HG02981 (cell line): ENCODE results near the gene GP1BB.

Experiments used
- ATAC-seq: cut with Tn5 transposase; IDR thresholded peaks from one replicate; pipeline ENCODE4 v1.9.1; 2021; ENCODE audit warnings: mild to moderate bottlenecking, moderate library complexity; ENCODE audit not compliant: unreplicated experiment

Gene GP1BB

DNA sequence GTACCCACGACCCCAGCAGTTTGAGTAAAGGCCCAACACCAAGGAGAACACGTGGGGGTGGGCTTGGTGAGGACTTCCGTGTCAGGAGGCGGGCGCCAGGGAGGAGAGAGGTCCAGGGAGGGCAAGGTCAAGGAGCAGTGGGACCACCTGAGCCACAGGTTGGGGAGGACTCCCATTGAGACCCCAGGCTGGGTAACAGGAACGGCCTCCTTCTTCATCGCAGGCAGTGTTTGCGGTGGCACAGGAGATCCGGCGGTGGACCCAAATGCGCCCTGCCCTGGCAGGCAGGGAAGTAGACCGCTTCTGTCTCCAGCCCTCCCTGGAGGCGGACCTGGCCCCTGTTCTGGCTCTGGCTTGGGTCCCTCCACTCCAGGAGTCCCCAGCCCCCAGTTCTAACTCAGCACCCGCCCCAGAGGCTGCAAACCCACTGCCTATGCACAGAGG, 31.4 kb downstream of the GP1BB start:
- no peak for ATAC-seq

DNA sequence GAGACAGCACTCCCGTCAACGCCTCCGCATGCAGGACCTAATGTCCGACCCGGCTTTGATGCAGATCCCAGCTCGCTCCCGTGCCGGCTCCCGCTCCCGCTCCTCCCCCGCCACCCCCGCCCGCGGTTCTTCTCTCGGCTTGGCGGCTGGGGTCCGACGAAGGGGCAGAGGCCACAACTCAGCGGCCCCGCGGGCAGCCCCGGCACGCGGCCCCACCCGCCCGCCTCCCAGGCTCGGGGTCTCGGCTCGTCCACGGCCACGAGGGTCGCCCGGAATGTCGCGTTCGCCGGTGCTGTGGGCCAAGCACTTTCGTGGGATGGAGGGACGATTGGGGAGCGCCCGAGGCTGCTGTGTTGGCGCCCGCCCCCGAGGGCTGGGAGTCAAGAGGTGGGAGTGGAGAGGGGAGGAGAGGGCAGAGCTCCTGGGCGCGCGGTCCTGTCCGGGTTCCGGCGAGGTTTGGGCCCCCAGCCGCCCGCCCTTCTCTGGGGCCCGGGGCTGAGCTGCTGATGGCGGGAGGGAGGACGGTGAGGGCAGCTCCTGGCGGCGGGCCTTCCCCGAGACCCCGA, 31.9 kb downstream of the GP1BB start:
- ATAC-seq = no peak

DNA sequence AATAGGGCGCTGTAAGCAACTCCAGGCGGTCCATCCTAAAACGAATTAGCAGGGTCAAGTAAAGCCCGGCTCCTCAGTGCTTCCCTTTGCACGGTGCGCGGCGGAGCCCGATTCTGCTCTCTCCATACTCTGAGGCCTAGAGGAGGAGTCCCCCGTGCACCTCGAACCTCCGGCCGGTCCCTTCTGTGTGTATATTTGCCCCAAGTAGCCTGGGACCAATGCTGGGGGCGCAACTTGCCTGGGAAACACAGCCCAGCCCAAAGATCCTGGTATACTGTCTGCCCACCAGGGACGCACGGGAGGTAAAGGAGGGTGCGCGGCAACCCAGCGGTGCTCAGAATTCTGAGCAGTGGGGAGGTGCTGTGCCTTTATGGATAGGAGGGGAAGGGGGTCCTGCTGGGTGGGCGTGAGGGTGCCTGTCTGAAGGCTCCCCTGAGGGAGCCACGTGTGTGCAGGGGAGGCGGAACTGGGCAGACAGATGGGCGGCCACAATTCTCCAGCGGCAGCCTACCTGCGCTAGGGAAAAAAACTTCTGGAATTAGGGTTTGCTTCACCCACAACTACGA, 32.5 kb downstream of the GP1BB start:
- ATAC-seq = no peak

DNA sequence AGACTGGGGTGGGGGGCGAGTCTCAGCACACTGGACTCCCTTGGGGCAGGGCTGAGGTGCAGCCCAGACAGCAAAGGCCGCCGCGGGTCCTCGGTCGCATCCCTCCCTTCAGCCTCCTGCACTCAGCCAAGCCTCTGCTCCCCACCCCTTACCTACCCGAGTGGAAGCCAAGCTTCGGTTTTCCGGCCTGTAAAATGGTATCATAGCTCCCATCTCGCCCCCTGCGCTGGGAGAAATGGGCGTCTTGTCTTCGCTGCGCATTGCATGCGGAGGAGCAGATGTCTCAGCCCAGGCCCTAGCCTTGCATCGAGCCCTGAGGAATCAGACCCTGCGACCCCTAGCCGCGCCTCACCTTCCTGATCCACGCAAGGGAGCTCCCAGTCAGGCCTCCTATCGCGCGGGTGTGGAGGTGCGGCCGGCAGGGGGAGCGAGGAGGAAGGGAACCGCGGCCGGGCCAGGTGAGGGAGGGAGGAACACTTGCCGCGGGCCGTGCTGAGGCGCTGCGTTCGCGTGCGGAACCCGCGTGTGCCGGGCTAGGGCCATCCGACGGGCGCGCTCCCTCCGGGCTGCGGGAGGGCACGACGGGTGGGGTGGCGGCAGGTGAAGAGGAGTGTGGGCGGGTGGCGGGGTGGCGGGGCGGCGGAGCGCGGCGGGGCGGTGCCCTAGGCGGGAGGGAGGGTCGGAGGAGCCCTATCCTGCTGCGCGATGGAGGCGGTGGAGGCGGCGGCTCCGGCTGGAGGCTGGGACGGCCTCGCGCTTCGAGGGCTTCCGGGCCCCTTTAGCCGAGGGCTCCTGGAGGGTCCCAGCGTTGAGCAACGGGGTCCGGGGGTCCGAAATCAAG, 33.2 kb downstream of the GP1BB start:
- ATAC-seq = no peak

DNA sequence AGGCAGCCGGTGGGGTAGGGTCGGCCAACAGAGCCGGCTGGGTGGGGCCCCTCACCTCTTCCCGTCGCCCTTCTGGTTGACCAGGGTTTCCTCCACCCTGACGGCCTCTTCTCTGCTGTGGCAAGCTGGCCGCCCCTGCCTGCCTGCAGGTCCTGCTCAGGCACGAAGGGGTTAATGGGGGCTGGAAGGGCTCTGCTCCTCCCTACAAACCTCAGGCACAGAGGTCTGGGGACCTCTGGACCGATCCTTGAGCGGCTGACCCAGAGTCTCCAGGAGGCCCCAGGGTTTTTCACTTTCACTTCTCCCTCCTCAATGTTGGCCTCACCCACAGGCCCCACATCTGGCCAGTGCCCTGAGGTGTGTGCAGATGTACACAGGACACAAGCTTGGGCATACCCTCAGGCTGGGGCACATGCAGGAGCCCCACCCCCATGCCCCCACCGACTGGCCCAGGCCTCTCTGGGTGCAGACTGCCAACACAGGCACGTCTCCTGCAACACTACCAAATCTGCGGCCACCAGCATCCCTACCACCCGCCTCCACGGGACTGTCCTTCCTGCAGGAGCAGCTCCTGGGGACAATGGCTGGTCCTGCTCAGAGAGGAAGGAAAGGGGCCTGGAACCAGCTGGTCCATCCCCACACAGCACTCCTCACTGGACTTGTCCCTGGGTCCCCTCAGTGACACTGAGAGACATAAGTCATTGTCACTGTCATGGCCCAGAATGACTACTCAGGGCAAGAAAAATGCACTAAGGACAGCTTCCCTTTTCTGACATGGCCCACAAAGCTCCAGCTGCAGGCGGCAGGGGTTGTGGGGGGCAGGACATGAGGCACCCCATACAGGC, 34.0 kb downstream of the GP1BB start:
- no peak for ATAC-seq

DNA sequence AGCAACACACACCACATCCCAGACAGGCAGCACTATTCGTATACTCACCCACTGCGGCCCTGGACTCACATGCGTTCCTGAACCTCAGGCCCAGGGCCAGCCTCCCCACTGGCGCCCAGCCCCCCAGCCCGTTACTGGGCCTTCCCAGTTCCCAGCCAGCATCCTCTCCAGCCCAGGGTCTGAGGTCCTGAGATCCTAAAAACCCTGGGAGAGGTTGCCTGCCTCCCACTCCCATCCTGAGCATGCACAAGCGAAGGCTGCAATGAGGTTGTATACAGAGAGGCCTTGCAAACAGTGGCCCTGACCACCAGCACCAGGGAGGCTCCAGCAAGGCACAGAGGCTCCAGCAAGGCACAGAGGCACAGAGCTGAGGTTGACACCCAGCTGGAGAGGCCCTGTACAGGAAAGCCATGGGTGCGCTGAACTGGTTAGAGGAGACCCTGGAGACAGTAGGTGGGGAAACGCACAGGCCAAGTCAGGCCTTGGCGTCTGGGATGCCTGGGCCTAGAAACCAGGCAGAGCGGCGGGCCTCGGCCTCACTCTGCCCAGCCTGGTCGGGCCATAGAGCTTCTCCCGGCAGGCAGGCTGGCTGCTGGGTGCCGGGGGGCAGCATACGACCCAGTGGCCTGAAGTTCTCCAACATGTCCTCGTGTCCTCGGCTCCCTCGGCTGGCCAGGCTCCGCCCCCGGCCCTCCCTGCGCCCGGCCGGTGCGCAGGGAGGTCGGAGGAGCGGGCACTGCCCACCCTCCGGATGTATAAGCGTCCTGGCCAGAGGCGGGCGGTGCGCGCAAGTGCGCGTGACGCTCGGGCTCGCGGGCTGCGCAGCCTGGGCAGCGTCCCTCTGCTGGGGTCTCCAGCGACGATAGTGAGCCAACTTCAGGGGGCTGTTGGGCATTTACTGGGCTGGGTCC, 34.9 kb downstream of the GP1BB start:
- ATAC-seq = no peak

DNA sequence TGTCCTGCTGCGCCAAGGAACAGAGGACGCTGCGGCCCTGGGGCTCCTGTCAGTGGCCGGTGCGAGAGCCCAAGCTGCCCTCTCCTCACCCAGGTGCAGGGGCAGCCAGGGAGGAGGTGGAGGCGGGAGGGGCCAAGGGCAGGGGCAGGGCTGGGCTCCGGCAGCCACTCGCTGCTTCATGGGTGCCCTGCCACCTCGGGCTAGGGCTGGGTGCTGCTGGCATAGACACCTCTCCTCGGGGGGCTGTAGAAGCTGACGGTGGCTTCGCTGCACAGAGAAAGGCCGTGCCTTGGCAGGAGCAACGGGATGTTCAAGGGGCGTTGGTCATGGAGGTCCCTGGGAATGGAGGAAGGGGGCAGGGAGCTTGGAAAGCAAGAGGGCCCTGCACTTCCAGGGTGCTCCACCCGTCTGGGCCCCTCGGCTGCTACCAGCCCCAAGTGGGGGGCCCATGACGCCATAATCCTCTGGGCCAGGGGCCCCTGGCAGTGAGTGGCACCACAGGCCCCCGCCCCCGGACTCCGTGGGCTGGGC, 35.6 kb downstream of the GP1BB start:
- ATAC-seq = no peak

DNA sequence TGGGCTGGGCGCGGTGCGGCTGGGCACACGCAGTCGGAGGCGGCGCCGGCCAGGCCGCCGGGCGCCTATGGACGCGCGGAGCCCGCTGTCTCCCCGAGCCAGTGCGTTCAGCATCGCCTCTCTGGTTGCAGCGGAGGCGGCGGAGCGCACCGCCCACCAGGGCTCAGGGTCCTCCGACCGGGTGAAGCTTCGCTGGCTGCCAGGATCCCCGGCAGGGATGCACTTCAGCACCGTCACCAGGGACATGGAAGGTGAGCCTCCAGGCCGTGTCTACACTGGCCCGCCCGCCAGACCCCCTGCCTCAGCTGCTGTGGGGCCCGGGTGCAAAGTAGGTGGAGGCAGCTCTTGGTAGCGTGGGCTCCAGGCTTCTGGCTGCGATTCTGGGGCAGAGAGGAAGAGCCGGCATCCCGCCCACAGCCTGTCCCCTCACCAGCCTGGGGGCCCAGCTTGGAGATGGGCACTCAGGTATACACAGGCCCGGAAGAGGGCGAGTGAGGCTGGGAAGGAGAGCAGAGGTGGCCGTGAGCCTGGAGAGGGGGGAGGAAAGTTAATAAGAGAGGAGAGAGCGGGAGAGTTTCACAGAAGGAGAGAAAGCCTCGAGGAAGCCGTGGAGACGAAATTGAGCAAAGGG, 36.2 kb downstream of the GP1BB start:
- no peak for ATAC-seq

DNA sequence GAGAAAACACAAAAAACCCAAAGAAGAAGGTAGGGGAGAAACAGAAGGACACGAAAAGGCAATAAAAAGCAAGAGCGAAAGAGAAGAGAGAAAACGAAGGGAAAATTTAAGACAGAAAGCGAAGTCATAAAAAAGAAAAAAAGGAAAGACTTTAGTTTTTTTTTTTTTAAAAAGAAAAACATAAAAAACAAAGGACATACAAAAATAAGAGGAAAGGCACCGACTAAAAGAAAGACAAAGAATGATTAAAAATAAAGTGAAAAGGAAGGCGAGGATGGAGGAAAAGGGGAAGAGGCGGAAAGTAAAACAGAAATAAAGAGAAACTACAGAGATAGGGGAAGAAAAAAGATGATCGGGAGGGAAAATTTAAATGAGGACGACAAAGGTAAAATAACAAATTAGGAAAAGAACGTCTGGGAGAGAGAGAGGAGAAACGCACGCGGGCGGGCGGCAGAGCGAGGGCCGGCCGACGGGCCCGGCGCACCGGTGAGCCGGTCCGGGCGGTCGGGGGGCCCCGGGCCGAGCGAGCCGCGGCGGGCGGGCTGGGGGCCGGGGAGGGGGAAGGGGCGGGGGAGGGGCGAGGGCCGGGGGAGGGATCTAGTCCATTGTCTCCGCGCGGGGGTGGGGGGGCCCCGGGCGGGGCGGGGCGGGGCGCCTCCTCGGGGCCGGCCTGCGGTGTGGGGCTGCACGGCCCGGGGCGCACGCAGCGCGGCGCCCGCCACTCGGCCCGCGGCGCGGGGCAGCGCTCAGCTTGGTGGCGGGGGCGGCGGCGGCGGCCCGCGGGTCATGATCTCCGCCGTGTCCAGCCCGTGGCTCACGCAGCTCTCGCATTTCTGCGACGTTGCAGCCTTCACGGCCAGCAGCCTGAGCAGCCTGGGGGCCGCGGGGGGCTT, 37.0 kb downstream of the GP1BB start, which contains the start of gene TBX1:
Gene TBX1, plus strand, starts transcription at position 721 of the 893 bp plus-strand sequence. Its CDS starts 66 bp downstream, at position 787.
- ATAC-seq = no peak

DNA sequence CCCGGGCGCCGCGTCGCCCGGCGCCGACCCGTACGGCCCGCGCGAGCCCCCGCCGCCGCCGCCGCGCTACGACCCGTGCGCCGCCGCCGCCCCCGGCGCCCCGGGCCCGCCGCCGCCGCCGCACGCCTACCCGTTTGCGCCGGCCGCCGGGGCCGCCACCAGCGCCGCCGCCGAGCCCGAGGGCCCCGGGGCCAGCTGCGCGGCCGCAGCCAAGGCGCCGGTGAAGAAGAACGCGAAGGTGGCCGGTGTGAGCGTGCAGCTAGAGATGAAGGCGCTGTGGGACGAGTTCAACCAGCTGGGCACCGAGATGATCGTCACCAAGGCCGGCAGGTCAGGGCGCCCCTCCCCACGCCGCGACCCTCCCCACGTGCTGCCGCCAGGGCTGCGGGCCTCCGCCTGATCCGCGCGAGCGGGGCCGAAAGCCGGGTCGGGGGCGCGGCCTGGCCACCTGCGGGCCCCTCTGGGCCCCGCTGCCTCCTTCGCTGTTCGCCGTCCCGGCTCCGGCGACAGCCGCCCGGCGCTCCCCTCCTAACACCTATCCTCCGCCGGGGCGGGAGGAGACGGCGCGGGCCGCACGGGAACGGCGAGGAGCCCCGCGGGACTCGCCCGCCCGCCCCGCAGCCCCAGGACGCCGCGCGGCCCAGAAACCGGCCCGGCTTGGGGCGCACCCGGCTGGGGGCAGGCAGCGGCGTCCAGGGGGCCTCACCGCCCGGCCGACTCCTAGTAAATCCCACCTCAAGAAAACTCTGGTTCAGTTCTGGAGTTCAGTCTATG, 37.8 kb downstream of the GP1BB start:
- ATAC-seq = no peak

DNA sequence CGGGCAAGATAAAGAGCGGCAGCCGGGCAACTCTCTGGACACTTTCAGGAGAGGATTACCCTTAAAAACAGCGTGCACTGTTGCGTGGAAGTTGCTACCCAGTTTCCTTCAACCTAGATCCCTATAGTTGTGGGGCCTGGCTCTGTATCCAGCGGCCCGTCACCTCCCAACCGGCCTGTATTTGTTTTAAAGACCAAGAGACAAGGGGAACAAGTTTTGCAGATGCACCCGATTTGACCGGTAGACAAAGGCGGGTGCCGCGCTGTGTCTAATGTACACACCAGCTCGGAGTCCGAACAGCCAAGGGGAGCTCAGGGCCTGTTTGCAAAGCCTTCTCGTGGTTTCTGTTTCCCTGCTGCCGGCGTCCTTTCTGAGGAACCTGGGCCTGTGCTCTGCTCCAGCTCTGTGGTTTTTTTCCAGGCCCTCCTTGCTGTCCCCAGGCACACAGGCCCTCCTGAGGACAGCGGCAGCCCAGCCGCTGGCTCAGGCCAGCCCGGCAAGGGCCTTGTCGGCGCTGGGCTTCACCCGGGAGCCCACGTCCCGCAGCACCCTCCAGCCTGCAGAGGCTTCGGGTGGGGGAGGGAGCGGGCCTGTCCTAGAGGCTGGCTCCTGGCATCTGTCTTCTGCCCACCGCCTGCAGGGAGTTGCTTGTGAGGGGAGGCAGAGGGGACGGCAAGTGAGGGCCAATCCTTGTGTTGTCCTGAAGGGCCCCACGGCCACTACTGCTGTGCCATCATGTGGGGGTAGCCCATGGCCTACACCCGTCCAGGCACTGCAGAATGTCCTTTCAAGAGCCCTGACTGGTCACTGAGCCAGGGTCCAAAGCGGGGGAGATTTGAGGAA, 38.6 kb downstream of the GP1BB start:
- ATAC-seq = no peak

DNA sequence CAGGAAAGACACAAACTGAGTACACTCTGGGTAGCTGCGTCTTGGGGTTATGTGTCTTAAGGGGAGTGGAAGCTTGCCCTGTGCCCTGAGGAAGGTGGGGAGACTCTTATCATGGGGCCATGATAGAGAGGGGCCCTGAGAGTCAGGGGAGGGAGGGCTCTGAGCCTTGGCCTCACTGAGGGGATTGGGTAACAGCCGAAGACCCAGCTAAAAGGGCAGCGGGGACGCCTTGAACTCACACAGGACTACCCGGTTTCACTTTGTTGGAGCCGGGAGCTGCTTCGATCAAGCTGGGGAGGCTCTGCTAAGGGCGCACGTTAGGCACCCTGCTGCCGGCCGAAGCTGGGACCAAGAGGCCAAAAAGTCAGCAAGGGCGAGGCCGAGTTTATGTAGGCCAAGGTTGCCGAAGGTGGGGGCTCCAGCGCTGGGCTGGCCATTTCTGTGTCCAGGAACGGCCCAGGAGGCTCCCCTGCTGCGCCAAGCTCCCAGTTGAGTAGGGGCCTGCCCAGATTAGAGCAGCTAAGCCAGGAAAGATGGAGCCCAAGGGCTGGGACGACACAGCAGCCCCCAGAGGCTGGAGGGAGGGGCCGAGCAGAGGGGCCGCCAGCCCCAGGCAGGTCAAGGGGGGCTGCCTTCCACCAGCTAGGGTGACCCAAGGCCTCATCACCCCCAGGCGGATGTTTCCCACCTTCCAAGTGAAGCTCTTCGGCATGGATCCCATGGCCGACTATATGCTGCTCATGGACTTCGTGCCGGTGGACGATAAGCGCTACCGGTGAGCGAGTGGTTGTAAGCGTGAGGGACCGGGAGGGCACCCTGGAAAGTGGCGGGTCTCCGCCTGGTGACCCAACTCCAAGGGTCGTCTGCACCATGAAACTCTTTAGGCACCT, 39.5 kb downstream of the GP1BB start:
- ATAC-seq = no peak

DNA sequence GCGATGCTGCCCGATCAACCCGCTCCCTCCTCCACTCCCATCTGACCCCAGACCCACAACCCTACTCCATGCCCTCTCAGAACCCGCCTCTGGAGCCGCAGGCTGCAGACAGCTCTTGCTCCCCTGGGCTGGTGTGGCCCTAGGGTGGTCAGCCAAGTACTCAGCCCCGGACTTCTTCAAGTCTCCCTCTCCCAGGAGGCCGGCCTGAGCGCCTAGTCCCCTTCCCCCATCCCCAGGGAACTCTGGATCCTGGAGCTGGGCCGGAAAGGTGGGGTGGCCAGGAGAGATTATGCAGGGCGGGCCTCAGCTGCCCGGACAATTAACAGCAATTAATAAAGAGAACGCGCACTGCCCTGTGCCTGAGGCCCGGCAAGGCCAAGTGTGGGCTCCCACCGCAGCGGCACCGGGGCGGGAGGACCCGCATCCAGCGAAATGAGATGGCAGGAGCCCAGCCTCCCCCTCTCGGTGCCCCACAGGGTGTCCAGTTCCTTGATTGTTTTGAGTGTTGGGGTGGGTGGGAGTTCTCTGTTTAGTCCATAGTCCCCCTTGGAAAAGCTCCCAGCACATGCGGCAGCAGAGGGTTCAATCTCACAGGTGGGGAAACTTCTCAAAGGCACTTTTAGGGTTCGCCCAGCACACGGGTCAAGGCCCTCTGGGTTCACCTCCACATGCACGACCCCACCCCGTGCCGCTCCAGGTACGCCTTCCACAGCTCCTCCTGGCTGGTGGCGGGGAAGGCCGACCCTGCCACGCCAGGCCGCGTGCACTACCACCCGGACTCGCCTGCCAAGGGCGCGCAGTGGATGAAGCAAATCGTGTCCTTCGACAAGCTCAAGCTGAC, 40.3 kb downstream of the GP1BB start:
- no peak for ATAC-seq

DNA sequence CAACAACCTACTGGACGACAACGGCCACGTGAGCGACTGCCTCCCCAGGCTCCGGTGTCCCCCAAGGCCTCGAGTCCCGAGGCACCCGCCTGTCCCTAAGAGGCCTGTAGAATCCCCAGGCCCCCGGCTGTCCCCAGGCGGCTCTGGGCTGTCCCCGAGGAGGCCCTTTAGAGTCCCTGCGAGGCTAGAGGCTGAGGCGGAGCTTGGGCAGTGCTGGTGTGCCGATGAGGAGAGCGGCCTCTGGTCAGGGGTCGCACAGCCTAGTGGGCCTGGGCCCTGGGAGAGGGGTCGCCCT, 40.9 kb downstream of the GP1BB start:
- no peak for ATAC-seq
